GM23248 (cell line): Measurements from ENCODE around the gene DUS1L. TPM values are rescaled to one million over a fixed set of nuclear protein-coding genes. Genes with fewer than 3 reads are reported as not detected.

Source experiments
- DNase-seq: peaks from one replicate; pipeline ENCODE4 v3.0.0-alpha.2; 2015
- H2AFZ ChIP-seq: fragments of 200-600 bp; sonication (generic); 2 replicates; pipeline ENCODE4 v1.6.1; 2016; ENCODE audit warnings: antibody characterized with exemption
- H3F3A ChIP-seq: fragments of 200-600 bp; sonication (generic); 2 replicates; pipeline ENCODE4 v1.6.1; 2016; ENCODE audit warnings: mild to moderate bottlenecking, antibody characterized with exemption, mixed run types; ENCODE audit not compliant: insufficient read depth
- H3K27ac ChIP-seq: fragments of 200-600 bp; sonication (generic); 2 replicates; pipeline ENCODE4 v1.5.1; 2016; ENCODE audit warnings: mild to moderate bottlenecking
- H3K27me3 ChIP-seq: fragments of 200-600 bp; sonication (generic); replicated peaks from 2 replicates; pipeline ENCODE4 v1.6.1; 2016; ENCODE audit warnings: mild to moderate bottlenecking; ENCODE audit not compliant: insufficient read depth
- H3K36me3 ChIP-seq: fragments of 200-600 bp; sonication (generic); 2 replicates; pipeline ENCODE4 v1.6.1; 2016; ENCODE audit warnings: low read depth, mild to moderate bottlenecking
- H3K4me1 ChIP-seq: fragments of 200-600 bp; sonication (generic); 2 replicates; pipeline ENCODE4 v1.6.1; 2016; ENCODE audit warnings: mild to moderate bottlenecking; ENCODE audit not compliant: insufficient read depth
- H3K4me2 ChIP-seq: fragments of 200-600 bp; sonication (generic); one replicate; pipeline ENCODE4 v1.6.1; 2016; ENCODE audit warnings: mild to moderate bottlenecking; ENCODE audit not compliant: unreplicated experiment
- H3K4me3 ChIP-seq: fragments of 200-600 bp; sonication (generic); 2 replicates; pipeline ENCODE4 v1.5.1; 2016; ENCODE audit warnings: mild to moderate bottlenecking
- H3K79me2 ChIP-seq: fragments of 200-600 bp; sonication (generic); 2 replicates; pipeline ENCODE4 v1.6.1; 2016; ENCODE audit warnings: mild to moderate bottlenecking; ENCODE audit not compliant: insufficient read depth
- H3K9ac ChIP-seq: fragments of 200-600 bp; sonication (generic); 2 replicates; pipeline ENCODE4 v1.6.1; 2016; ENCODE audit warnings: mild to moderate bottlenecking
- H3K9me2 ChIP-seq: fragments of 200-600 bp; sonication (generic); 2 replicates; pipeline ENCODE4 v1.6.1; 2016; ENCODE audit warnings: mixed run types, mild to moderate bottlenecking, moderate library complexity; ENCODE audit not compliant: insufficient read depth
- H3K9me3 ChIP-seq: fragments of 200-600 bp; sonication (generic); one replicate; pipeline ENCODE4 v1.6.1; 2017; ENCODE audit warnings: low read depth
- H4K20me1 ChIP-seq: fragments of 200-600 bp; sonication (generic); 2 replicates; pipeline ENCODE4 v1.6.0; 2016; ENCODE audit not compliant: insufficient read depth
- EZH2 ChIP-seq: fragments of 200-600 bp; sonication (generic); IDR thresholded peaks from 2 replicates; pipeline ENCODE4 v1.6.1; 2018; ENCODE audit warnings: antibody characterized with exemption, mild to moderate bottlenecking; ENCODE audit not compliant: insufficient read depth, poor library complexity, severe bottlenecking
- EZH2phosphoT487 ChIP-seq: fragments of 200-600 bp; sonication (generic); IDR thresholded peaks from 2 replicates; pipeline ENCODE4 v1.6.1; 2018; ENCODE audit warnings: antibody characterized with exemption, moderate library complexity, mild to moderate bottlenecking, low read depth; ENCODE audit not compliant: insufficient read depth
- WGBS, 2 experiments: methylation state at CpG; one replicate each; pipeline ENCODE4 v1.1.6; 2015 to 2017; ENCODE audit warnings: low lambda C conversion rate in 2 of 2, low coverage in 1 of 2; ENCODE audit errors: missing lambda C conversion rate in 2 of 2; 5-methylcytosine and 5-hydroxymethylcytosine counted together
- in situ Hi-C: fragments of 300-500 bp; cut with MboI; formaldehyde crosslinking; loops from 2 replicates; pipeline ENCODE4 v1.15.0; 2020
- polyA plus RNA-seq: library from polyadenylated mRNA; unstranded; fragments of >200 nt; fragmentation: Nextera tagmentation; extraction: Ambion mirVana; gene quantifications from 2 replicates; pipeline ENCODE4 v1.2.1, GENCODE V29; 2016
- total RNA-seq: library from RNA; depleted of rRNA; stranded (reverse); fragments of >200 nt; shearing (Covaris generic); gene quantifications from 2 replicates; pipeline ENCODE4 v1.2.3, GENCODE V29; 2014

Gene DUS1L
- total and polyA plus RNA-seq, 2 experiments from 2014 or later: 13.3 to 61.2 TPM

DNA sequence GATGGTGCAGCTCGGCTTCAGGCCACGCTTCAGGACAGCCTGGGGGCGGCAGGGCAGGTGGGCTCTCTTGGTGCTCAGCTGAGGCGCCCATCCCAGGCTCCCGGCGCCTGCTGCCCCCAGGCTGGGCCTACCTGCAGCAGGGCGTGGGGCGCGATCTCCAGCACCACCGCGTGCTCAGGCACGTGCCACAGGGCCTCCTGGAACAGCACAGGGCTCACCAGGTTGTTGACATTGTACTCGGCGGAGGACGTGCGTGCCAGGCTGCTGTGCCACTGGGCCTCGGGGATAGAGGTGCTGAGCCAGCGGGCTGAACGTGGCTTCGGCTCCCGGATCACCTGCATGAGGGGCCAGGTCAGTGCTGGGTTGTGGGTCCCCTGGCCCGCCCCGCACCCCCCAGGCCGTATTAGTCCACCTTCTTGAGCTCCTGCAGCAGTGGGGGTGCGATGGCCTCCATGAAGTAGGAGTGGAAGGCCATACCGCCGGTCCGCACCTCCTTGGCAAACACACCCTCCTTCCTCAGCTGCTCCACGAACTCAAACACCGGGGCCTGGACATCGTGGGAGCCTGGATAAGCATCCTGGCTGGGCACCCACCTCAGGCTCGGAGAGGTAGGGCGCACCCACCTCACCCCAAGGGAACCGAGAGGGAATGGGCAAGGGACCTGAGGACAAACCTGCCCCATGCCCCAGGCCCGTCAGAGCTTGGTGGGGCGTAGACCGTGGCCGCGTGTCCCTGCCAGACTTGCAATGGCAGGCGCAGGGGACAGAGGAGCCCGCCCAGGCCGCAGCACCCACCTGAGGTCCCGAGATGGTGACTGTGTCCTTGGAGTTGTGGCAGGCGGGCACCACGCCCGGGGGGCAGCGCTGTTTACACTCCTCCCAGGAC is 23.5 kb upstream of the DUS1L start:
- Histone ChIP-seq H3K27me3 (no peaks in the 10 kb centered on the region), H3K79me2 (no peaks in the 10 kb centered on the region), H3F3A (no peaks in the 10 kb centered on the region), H3K9me3 (no peaks in the 10 kb centered on the region), H3K9ac (no peak overlapping the region), H3K36me3 (peaks cover 10% of the 10 kb centered on the region; the same call in 1 of the 2 replicates), H4K20me1 (no peaks in the 10 kb centered on the region), H3K4me1 (no peaks in the 10 kb centered on the region), H3K4me3 (no peak overlapping the region), H3K9me2 (no peaks in the 10 kb centered on the region), H2AFZ (no peak overlapping the region), H3K27ac (no peak overlapping the region), H3K4me2 (no peak overlapping the region)
- in situ Hi-C loops: no loop called here
- DNase-seq: no peak
- 89 to 93% methylated on average over 38 to 44 of the region's 47 CpGs for WGBS, 2 experiments
- TF ChIP-seq EZH2phosphoT487 (no peak), EZH2 (no peak)

DNA sequence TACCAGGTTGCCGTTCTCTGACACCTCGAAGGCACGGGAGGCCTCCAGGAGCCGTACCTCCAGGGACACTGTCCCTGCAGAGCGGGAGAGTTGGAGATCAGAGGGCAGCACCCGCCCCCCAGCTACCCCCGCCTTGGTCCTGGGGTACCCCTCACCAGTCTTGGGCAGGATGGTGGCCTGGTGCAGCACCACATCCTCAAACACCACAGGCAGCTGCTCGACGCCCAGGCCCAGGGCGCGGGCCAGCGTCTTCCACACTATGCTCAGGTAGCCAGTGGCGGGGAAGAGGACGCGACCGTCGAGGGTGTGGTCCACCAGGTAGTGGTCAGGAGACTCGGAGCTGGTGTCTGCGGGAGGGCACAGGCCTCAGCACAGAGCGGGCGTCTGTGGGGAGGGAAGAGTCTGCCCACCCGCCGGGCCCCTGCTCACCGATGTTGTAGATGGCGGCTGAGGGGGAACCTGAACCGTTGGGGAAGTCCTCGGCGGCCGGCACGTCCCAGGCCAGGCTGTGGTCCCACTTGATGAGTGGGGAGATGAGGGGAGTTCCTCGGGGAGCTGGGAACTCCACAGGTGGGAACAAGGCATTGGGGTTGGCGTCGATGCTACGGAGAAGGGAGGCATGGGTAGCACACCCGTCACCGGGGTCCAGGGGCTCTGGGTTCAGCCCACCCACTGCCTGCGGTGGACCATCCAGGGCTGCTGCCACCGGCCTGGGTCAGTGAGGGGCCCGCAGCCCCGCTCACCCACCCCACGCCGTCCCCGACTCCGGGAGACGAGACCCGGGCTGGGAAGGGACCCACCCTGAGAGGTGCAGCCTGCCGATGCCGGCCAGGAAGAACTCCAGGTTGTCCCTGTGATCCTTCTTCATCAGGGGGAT is 22.6 kb upstream of the DUS1L start:
- 94 to 96% methylated on average over 41 to 48 of the region's 48 CpGs for WGBS, 2 experiments
- H3K9me3 ChIP-seq: no peaks in the 10 kb centered on the region
- H3K9me2 ChIP-seq: no peaks in the 10 kb centered on the region
- H3K4me2 ChIP-seq: no peak overlapping the region
- H3K9ac ChIP-seq: no peak overlapping the region
- in situ Hi-C loops: no loop called here
- H3K4me3 ChIP-seq: no peak overlapping the region
- no peaks in the 10 kb centered on the region for H3K79me2 ChIP-seq
- H3K36me3 ChIP-seq: peaks cover 8% of the 10 kb centered on the region; the same call in 1 of the 2 replicates
- H3K4me1 ChIP-seq: no peaks in the 10 kb centered on the region
- no peak overlapping the region for H3K27ac ChIP-seq
- no peaks in the 10 kb centered on the region for H3F3A ChIP-seq
- DNase-seq: no peak
- H3K27me3 ChIP-seq: no peaks in the 10 kb centered on the region
- TF ChIP-seq EZH2phosphoT487 (no peak), EZH2 (no peak)
- H4K20me1 ChIP-seq: no peaks in the 10 kb centered on the region
- no peak overlapping the region for H2AFZ ChIP-seq

GRCh38 chr17:82086941-82087906 is 21.6 kb upstream of the DUS1L start:
- Histone ChIP-seq H3K4me1 (no peaks in the 10 kb centered on the region), H3K36me3 (peaks cover 7% of the 10 kb centered on the region; the same call in 1 of the 2 replicates), H3K9me3 (no peaks in the 10 kb centered on the region), H2AFZ (no peak overlapping the region), H3K79me2 (no peaks in the 10 kb centered on the region), H3K27me3 (no peaks in the 10 kb centered on the region), H3K9ac (no peak overlapping the region), H3K4me3 (no peak overlapping the region), H3K4me2 (no peak overlapping the region), H3F3A (no peaks in the 10 kb centered on the region), H3K27ac (no peak overlapping the region), H4K20me1 (no peaks in the 10 kb centered on the region), H3K9me2 (no peaks in the 10 kb centered on the region)
- TF ChIP-seq EZH2phosphoT487: no peak
- no peak for TF ChIP-seq EZH2
- in situ Hi-C loops: no loop called here
- 88 to 94% methylated on average over 29 to 39 of the region's 39 CpGs for WGBS, 2 experiments
- DNase-seq: no peak
